BJ (cell line): ENCODE measurements around the gene UPK1A. TPM values are rescaled to one million over a fixed set of nuclear protein-coding genes. Genes with fewer than 3 reads are reported as not detected.

Experiments
- CTCF ChIA-PET: fragments of 350-600 bp; formaldehyde crosslinking; extraction: SDS; loops from one replicate; lab custom pipeline; 2021; ENCODE audit warnings: antibody characterized with exemption, inconsistent platforms; lab: Yijun Ruan, JAX
- POLR2A ChIA-PET: fragments of 300-600 bp; sonication (Branson Sonifier 250); formaldehyde crosslinking; extraction: SDS; loops from one replicate; lab custom pipeline; 2021; ENCODE audit warnings: antibody characterized with exemption; lab: Charles Lee
- DNase-seq: peaks from one replicate; pipeline ENCODE4 v3.0.0-alpha.2; 2011; ENCODE audit warnings: low read depth
- H3K27me3 ChIP-seq: 2 replicates; pipeline ENCODE4 v1.6.0; 2011; ENCODE audit warnings: low read length; ENCODE audit not compliant: control insufficient read depth, insufficient read depth
- H3K36me3 ChIP-seq: 2 replicates; pipeline ENCODE4 v1.5.1; 2011; ENCODE audit warnings: low read length; ENCODE audit not compliant: control insufficient read depth, insufficient read depth
- H3K4me3 ChIP-seq: 2 replicates; pipeline ENCODE4 v1.5.1; 2011; ENCODE audit warnings: low read depth, mild to moderate bottlenecking, control low read depth, low read length
- polyA plus RNA-seq: library from polyadenylated mRNA; depleted of rRNA; stranded (reverse); fragments of >200 nt; gene quantifications from 2 replicates; pipeline ENCODE4 v1.2.3, GENCODE V29; 2011; rRNA removed
- TF ChIP-seq, protein P1 (sequence below): IDR thresholded peaks from 2 replicates; pipeline ENCODE4 v1.5.1; 2011; ENCODE audit warnings: low read depth, mild to moderate bottlenecking, control low read depth, inconsistent platforms, low read length, moderate library complexity; ENCODE audit not compliant: insufficient read depth

The UPK1A gene
- polyA plus RNA-seq, 1 experiment, result 0.39 TPM

DNA sequence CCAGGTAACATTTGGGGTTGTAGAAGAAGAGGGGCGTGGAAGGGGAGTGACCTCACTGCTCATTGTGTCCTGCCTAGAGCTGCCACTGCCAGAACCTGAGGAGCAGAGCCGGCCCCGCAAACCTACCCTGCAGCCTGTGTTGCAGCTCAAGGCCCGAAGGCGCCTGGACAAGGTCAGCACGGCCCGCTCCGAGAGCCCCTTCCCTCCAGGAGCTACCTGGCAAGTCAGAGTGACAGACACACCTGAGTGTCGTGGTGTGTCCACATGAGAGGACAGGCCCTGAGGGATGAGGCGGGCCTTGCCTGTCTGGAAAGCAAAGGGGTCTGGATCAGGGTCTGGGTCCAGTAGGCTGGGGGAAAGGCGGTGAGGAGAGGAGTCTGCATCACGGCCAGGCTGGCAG, 58.2 kb downstream of the UPK1A start:
- TF ChIP-seq, protein P1, sequence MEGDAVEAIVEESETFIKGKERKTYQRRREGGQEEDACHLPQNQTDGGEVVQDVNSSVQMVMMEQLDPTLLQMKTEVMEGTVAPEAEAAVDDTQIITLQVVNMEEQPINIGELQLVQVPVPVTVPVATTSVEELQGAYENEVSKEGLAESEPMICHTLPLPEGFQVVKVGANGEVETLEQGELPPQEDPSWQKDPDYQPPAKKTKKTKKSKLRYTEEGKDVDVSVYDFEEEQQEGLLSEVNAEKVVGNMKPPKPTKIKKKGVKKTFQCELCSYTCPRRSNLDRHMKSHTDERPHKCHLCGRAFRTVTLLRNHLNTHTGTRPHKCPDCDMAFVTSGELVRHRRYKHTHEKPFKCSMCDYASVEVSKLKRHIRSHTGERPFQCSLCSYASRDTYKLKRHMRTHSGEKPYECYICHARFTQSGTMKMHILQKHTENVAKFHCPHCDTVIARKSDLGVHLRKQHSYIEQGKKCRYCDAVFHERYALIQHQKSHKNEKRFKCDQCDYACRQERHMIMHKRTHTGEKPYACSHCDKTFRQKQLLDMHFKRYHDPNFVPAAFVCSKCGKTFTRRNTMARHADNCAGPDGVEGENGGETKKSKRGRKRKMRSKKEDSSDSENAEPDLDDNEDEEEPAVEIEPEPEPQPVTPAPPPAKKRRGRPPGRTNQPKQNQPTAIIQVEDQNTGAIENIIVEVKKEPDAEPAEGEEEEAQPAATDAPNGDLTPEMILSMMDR, result no peak
- no peak for DNase-seq
- CTCF ChIA-PET, result no interaction called here
- H3K36me3 ChIP-seq, result peaks cover 62% of the 10 kb centered on the region
- H3K27me3 ChIP-seq, result no peaks in the 10 kb centered on the region
- H3K4me3 ChIP-seq, result no peak overlapping the region
- POLR2A ChIA-PET, result no interaction called here

DNA sequence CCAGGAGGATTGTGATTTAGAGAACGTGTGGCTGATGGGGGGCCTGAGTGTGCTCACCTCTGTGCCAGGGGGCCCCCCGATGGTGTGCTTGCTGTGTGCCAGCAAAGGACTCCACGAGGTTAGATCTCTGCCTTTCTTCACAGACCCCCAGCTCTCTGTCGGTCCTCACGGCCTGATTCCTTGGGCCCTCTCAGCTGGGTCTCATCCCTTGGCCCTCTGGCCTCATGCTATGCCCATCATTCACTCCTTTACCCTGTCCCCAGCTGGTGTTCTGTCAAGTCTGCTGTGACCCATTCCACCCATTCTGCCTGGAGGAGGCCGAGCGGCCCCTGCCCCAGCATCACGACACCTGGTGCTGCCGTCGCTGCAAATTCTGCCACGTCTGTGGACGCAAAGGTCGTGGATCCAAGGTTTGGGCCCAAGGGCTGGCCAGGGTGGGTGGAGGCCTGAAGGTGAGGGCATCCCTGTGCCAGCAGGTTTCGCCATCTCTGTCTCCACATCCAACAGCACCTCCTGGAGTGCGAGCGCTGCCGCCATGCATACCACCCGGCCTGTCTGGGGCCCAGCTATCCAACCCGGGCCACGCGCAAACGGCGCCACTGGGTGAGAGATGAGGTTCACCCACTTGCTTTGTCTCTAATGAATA, 59.0 kb downstream of the UPK1A start:
- no peak overlapping the region for H3K4me3 ChIP-seq
- TF ChIP-seq, protein P1, result no peak
- ChIA-PET POLR2A (no interaction called here), CTCF (no interaction called here)
- no peaks in the 10 kb centered on the region for H3K27me3 ChIP-seq
- peaks cover 68% of the 10 kb centered on the region for H3K36me3 ChIP-seq
- no peak for DNase-seq

DNA sequence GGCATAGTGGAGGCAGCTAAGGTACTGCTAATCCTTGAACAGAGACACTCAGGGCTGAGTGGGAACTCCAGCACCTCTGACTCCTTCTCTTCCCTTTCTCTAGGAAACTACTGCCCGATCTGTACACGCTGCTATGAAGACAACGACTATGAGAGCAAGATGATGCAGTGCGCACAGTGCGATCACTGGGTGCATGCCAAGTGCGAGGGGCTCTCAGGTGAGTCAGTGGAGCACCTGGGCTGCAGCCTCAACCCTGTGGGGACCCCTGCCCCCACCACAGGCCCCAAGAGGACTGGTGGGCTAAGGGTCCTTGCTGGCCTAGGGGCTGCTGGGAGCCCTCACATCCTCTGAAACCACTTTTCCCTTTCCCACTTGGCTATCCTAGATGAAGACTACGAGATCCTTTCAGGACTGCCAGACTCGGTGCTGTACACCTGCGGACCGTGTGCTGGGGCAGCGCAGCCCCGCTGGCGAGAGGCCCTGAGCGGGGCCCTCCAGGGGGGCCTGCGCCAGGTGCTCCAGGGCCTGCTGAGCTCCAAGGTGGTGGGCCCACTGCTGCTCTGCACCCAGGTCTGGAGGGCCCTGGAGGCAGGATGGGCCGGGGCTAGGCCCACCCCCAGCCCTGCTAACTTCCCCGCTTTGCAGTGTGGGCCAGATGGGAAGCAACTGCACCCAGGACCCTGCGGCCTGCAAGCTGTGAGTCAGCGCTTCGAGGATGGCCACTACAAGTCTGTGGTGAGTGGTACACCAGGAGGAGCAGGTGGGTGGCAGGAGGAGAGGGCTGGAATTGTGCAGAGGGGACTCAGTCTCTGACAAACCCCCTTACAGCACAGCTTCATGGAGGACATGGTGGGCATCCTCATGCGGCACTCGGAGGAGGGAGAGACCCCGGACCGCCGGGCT, 61.0 kb downstream of the UPK1A start:
- Histone ChIP-seq H3K4me3 (no peak overlapping the region), H3K27me3 (no peaks in the 10 kb centered on the region), H3K36me3 (peaks cover 77% of the 10 kb centered on the region)
- POLR2A ChIA-PET, result no interaction called here
- DNase-seq, result no peak
- CTCF ChIA-PET, result no interaction called here
- TF ChIP-seq, protein P1, result no peak

Other genes with a start within 250 kb of the UPK1A start
- gene FFAR2, start 218.3 kb upstream of the UPK1A start, polyA plus RNA-seq, result not detected in 2 replicates
- gene KRTDAP, start 176.1 kb upstream of the UPK1A start, polyA plus RNA-seq, result not detected in 2 replicates
- 1.0 and 1.5 TPM in 2 replicates for gene DMKN, start 152.9 kb upstream of the UPK1A start, polyA plus RNA-seq
- 0.70 and 1.6 TPM in 2 replicates for gene SBSN, start 138.2 kb upstream of the UPK1A start, polyA plus RNA-seq
- gene GAPDHS, start 133.1 kb upstream of the UPK1A start, polyA plus RNA-seq, result not detected in 2 replicates
- gene TMEM147, start 120.9 kb upstream of the UPK1A start, polyA plus RNA-seq, result 167 and 200 TPM in 2 replicates
- gene ATP4A, start 102.9 kb upstream of the UPK1A start, polyA plus RNA-seq, result not detected in 2 replicates
- gene PMIS2, start 80.3 kb upstream of the UPK1A start, polyA plus RNA-seq, result not detected in 2 replicates
- 2.3 and 3.9 TPM in 2 replicates for gene HAUS5, start 53.8 kb upstream of the UPK1A start, polyA plus RNA-seq
- 36.8 and 52.6 TPM in 2 replicates for gene RBM42, start 37.5 kb upstream of the UPK1A start, polyA plus RNA-seq
- 0.47 and 0.54 TPM in 2 replicates for gene ETV2, start 24.8 kb upstream of the UPK1A start, polyA plus RNA-seq
- gene COX6B1, start 18.2 kb upstream of the UPK1A start, polyA plus RNA-seq, result 463 and 510 TPM in 2 replicates
- not detected in 2 replicates for gene ZBTB32, start 38.0 kb downstream of the UPK1A start, polyA plus RNA-seq
- gene KMT2B, start 51.5 kb downstream of the UPK1A start, polyA plus RNA-seq, result 6.1 and 13.3 TPM in 2 replicates
- 1.1 and 1.9 TPM in 2 replicates for gene IGFLR1, start 75.9 kb downstream of the UPK1A start, polyA plus RNA-seq
- 18.3 and 20.3 TPM in 2 replicates for gene U2AF1L4, start 78.9 kb downstream of the UPK1A start, polyA plus RNA-seq
- gene PSENEN, start 79.1 kb downstream of the UPK1A start, polyA plus RNA-seq, result 65.4 and 76.2 TPM in 2 replicates
- gene LIN37, start 82.1 kb downstream of the UPK1A start, polyA plus RNA-seq, result 8.9 and 15.0 TPM in 2 replicates
- 21.0 and 27.2 TPM in 2 replicates for gene HSPB6, start 90.5 kb downstream of the UPK1A start, polyA plus RNA-seq
- gene PROSER3, start 91.7 kb downstream of the UPK1A start, polyA plus RNA-seq, result 6.9 and 9.4 TPM in 2 replicates
- 1.1 and 3.6 TPM in 2 replicates for gene ARHGAP33, start 109.0 kb downstream of the UPK1A start, polyA plus RNA-seq
- gene PRODH2, start 146.3 kb downstream of the UPK1A start, polyA plus RNA-seq, result not detected in 2 replicates
- gene NPHS1, start 186.0 kb downstream of the UPK1A start, polyA plus RNA-seq, result not detected in 2 replicates
- gene KIRREL2, start 190.4 kb downstream of the UPK1A start, polyA plus RNA-seq, result 0.05 TPM in 1 of 2 replicates, not detected in the other
- 6.6 and 11.4 TPM in 2 replicates for gene APLP1, start 202.1 kb downstream of the UPK1A start, polyA plus RNA-seq
- 2.9 and 4.9 TPM in 2 replicates for gene NFKBID, start 234.0 kb downstream of the UPK1A start, polyA plus RNA-seq
- 0.74 and 1.2 TPM in 2 replicates for gene HCST, start 236.0 kb downstream of the UPK1A start, polyA plus RNA-seq
- not detected in 2 replicates for gene TYROBP, start 241.8 kb downstream of the UPK1A start, polyA plus RNA-seq